Endothelial cell (in vitro differentiated cells): ENCODE measurements around the gene OLA1. TPM values are rescaled to one million over a fixed set of nuclear protein-coding genes. Genes with fewer than 3 reads are reported as not detected.
A peak's percentile ranks its signal among the peaks of the same experiment; 100 is the strongest.

Source experiments
- DNase-seq: peaks from one replicate; pipeline ENCODE4 v3.0.0; 2021; ENCODE audit warnings: low spot score
- H3K27ac Mint-ChIP-seq: one replicate; pipeline ENCODE4 v1.8.0; 2021; ENCODE audit warnings: mixed read lengths, inconsistent platforms; ENCODE audit not compliant: unreplicated experiment
- H3K27me3 Mint-ChIP-seq: one replicate; pipeline ENCODE4 v1.8.0; 2021; ENCODE audit warnings: mild to moderate bottlenecking, moderate library complexity, mixed read lengths, inconsistent platforms; ENCODE audit not compliant: unreplicated experiment
- H3K36me3 Mint-ChIP-seq: one replicate; pipeline ENCODE4 v1.8.0; 2021; ENCODE audit warnings: mild to moderate bottlenecking, low read depth, mixed read lengths, inconsistent platforms; ENCODE audit not compliant: unreplicated experiment
- H3K4me1 Mint-ChIP-seq: one replicate; pipeline ENCODE4 v1.8.0; 2021; ENCODE audit warnings: mild to moderate bottlenecking, mixed read lengths, inconsistent platforms; ENCODE audit not compliant: unreplicated experiment
- H3K4me3 Mint-ChIP-seq: one replicate; pipeline ENCODE4 v1.8.0; 2021; ENCODE audit warnings: mild to moderate bottlenecking, mixed read lengths, inconsistent platforms; ENCODE audit not compliant: unreplicated experiment
- H3K9me3 Mint-ChIP-seq: one replicate; pipeline ENCODE4 v1.8.0; 2021; ENCODE audit warnings: mixed read lengths, inconsistent platforms; ENCODE audit not compliant: unreplicated experiment
- CTCF ChIP-seq: fragments of 200-600 bp; sonication (generic); IDR thresholded peaks from one replicate; pipeline ENCODE4 v1.5.0; 2021; ENCODE audit warnings: antibody characterized with exemption; ENCODE audit not compliant: unreplicated experiment
- total RNA-seq: library from RNA; stranded (reverse); fragmentation: NEBNext Ultra II Directional; extraction: Animal tissue kit (Norgen Biotek cat#: 25700); gene quantifications from one replicate; pipeline ENCODE4 v1.2.1, GENCODE V29; 2021; ENCODE audit not compliant: unreplicated experiment

Gene OLA1
- total RNA-seq, 1 donor from 2014 or later, result 105 TPM

- H3K4me1 Mint-ChIP-seq, result peaks cover 24% of the 10 kb centered on the region
- peak overlapping the region; percentile 32 for H3K27ac Mint-ChIP-seq
- no peaks in the 10 kb centered on the region for H3K27me3 Mint-ChIP-seq
- DNase-seq, result no peak
- TF ChIP-seq CTCF, result no peak
- H3K9me3 Mint-ChIP-seq, result no peaks in the 10 kb centered on the region
- peaks cover 6% of the 10 kb centered on the region for H3K36me3 Mint-ChIP-seq
- H3K4me3 Mint-ChIP-seq, result no peak overlapping the region
These were observed 4.5 kb downstream of the OLA1 start for GRCh38 chr2:174243812-174244211.

- Mint-ChIP-seq H3K4me1 (peaks cover 18% of the 10 kb centered on the region), H3K4me3 (no peak overlapping the region), H3K9me3 (no peaks in the 10 kb centered on the region), H3K36me3 (peaks cover 2% of the 10 kb centered on the region), H3K27ac (no peak overlapping the region), H3K27me3 (no peaks in the 10 kb centered on the region)
- TF ChIP-seq CTCF, result no peak
- no peak for DNase-seq
These were observed 8.2 kb downstream of the OLA1 start for GRCh38 chr2:174240097-174240496.

GRCh38 chr2:174236429-174236828, 11.9 kb downstream of the OLA1 start:
- H3K4me1 Mint-ChIP-seq, result peaks cover 5% of the 10 kb centered on the region
- no peaks in the 10 kb centered on the region for H3K9me3 Mint-ChIP-seq
- H3K27ac Mint-ChIP-seq, result no peak overlapping the region
- no peaks in the 10 kb centered on the region for H3K36me3 Mint-ChIP-seq
- no peak overlapping the region for H3K4me3 Mint-ChIP-seq
- H3K27me3 Mint-ChIP-seq, result no peaks in the 10 kb centered on the region
- DNase-seq, result no peak
- no peak for TF ChIP-seq CTCF

GRCh38 chr2:174235680-174236079, 12.7 kb downstream of the OLA1 start:
- Mint-ChIP-seq H3K4me1 (peaks cover 5% of the 10 kb centered on the region), H3K27me3 (no peaks in the 10 kb centered on the region), H3K9me3 (no peaks in the 10 kb centered on the region), H3K36me3 (no peaks in the 10 kb centered on the region), H3K4me3 (no peak overlapping the region), H3K27ac (no peak overlapping the region)
- DNase-seq, result no peak
- no peak for TF ChIP-seq CTCF

GRCh38 chr2:174233771-174234275, 14.5 kb downstream of the OLA1 start:
- Mint-ChIP-seq H3K36me3 (no peaks in the 10 kb centered on the region), H3K4me1 (peaks cover 5% of the 10 kb centered on the region), H3K9me3 (no peaks in the 10 kb centered on the region), H3K27me3 (no peaks in the 10 kb centered on the region), H3K4me3 (no peak overlapping the region), H3K27ac (no peak overlapping the region)
- no peak for TF ChIP-seq CTCF
- no peak for DNase-seq
